Measurements from ENCODE around the gene ARL16. TPM values are rescaled to one million over a fixed set of nuclear protein-coding genes. Genes with fewer than 3 reads are reported as not detected.

The ARL16 gene
- total RNA-seq, 2 donors from 2014 or later = 10.5 to 34.0 TPM

Other genes starting within 250 kb of the ARL16 start
- 1,000 to 10,000 TPM; 1,202 to 1,502 TPM for gene ACTG1, start 171.0 kb downstream of the ARL16 start, total RNA-seq
- gene FSCN2, start 155.4 kb downstream of the ARL16 start, total RNA-seq = under 1 TPM; 0.65 to 0.72 TPM
- gene FAAP100, start 131.4 kb downstream of the ARL16 start, total RNA-seq = 10 to 100 TPM; 25.2 to 30.6 TPM
- 10 to 100 TPM; 76.0 to 84.1 TPM for gene NPLOC4, start 46.7 kb downstream of the ARL16 start, total RNA-seq
- gene TSPAN10, start 46.6 kb downstream of the ARL16 start, total RNA-seq = under 1 TPM in 1 of 2 donors, not detected in 1; 0.15 TPM
- 1 to 10 TPM in 1 of 2 donors, under 1 TPM in 1; 0.50 to 2.2 TPM for gene PDE6G, start 27.3 kb downstream of the ARL16 start, total RNA-seq
- 10 to 100 TPM; 32.8 to 34.4 TPM for gene OXLD1, start 17.2 kb downstream of the ARL16 start, total RNA-seq
- 10 to 100 TPM; 15.0 to 18.4 TPM for gene CCDC137, start 17.1 kb downstream of the ARL16 start, total RNA-seq
- 100 to 1,000 TPM; 111 to 121 TPM for gene HGS, start 214 bp upstream of the ARL16 start, total RNA-seq
- gene MRPL12, start 19.6 kb upstream of the ARL16 start, total RNA-seq = 10 to 100 TPM; 21.4 to 21.8 TPM
- 1 to 10 TPM; 3.4 TPM for gene SLC25A10, start 28.5 kb upstream of the ARL16 start, total RNA-seq
- not detected for gene GCGR, start 120.4 kb upstream of the ARL16 start, total RNA-seq
- 10 to 100 TPM; 50.3 to 51.9 TPM for gene MCRIP1, start 149.5 kb upstream of the ARL16 start, total RNA-seq
- not detected for gene PPP1R27, start 151.3 kb upstream of the ARL16 start, total RNA-seq
- 100 to 1,000 TPM; 281 to 320 TPM for gene P4HB, start 176.7 kb upstream of the ARL16 start, total RNA-seq
- 100 to 1,000 TPM; 564 to 643 TPM for gene ARHGDIA, start 187.5 kb upstream of the ARL16 start, total RNA-seq
- 10 to 100 TPM; 79.9 to 88.8 TPM for gene ALYREF, start 207.8 kb upstream of the ARL16 start, total RNA-seq
- 10 to 100 TPM; 32.8 to 36.2 TPM for gene ANAPC11, start 207.9 kb upstream of the ARL16 start, total RNA-seq
- not detected for gene NPB, start 218.4 kb upstream of the ARL16 start, total RNA-seq
- 10 to 100 TPM; 21.6 to 26.0 TPM for gene PCYT2, start 227.6 kb upstream of the ARL16 start, total RNA-seq
- 10 to 100 TPM; 48.9 to 58.2 TPM for gene SIRT7, start 234.4 kb upstream of the ARL16 start, total RNA-seq
- gene MAFG, start 243.9 kb upstream of the ARL16 start, total RNA-seq = 10 to 100 TPM; 15.4 to 23.0 TPM

All from T-helper 17 cell (primary cell).